Medulla oblongata (tissue), 1 donor: ENCODE measurements around the gene SALL1.
A peak's percentile ranks its signal among the peaks of the same experiment; 100 is the strongest.

Experiments used
- DNase-seq: peaks from one replicate; pipeline ENCODE4 v3.0.0-alpha.2; 2015; ENCODE audit errors: extremely low spot score

SALL1 gene

GRCh38 chr16:51141106-51141505, 10.0 kb downstream of the SALL1 start:
- no peak for DNase-seq

GRCh38 chr16:51140112-51140511, 11.0 kb downstream of the SALL1 start:
- no peak for DNase-seq

- DNase-seq = no peak
Observed at GRCh38 chr16:51139568-51139967, 11.5 kb downstream of the SALL1 start.

- no peak for DNase-seq
Observed at GRCh38 chr16:51138178-51138577, 12.9 kb downstream of the SALL1 start.

GRCh38 chr16:51137097-51137496, 14.0 kb downstream of the SALL1 start:
- peak; percentile 81 for DNase-seq

- no peak for DNase-seq
Observed at GRCh38 chr16:51134876-51135275, 16.2 kb downstream of the SALL1 start.

GRCh38 chr16:51134269-51134812, 16.7 kb downstream of the SALL1 start:
- no peak for DNase-seq

GRCh38 chr16:51133688-51134087, 17.4 kb downstream of the SALL1 start:
- DNase-seq = no peak

- DNase-seq = no peak
Observed at GRCh38 chr16:51133183-51133582, 17.9 kb downstream of the SALL1 start.

GRCh38 chr16:51132490-51133115, 18.5 kb downstream of the SALL1 start:
- no peak for DNase-seq

- DNase-seq = no peak
Observed at GRCh38 chr16:51131619-51132018, 19.5 kb downstream of the SALL1 start.

- peak; percentile 65 for DNase-seq
Observed at GRCh38 chr16:51129105-51129504, 22.0 kb downstream of the SALL1 start.

- DNase-seq = no peak
Observed at GRCh38 chr16:51125992-51126391, 25.1 kb downstream of the SALL1 start.

- DNase-seq = no peak
Observed at GRCh38 chr16:51124896-51125295, 26.2 kb downstream of the SALL1 start.

- DNase-seq = no peak
Observed at GRCh38 chr16:51121850-51122249, 29.2 kb downstream of the SALL1 start.

GRCh38 chr16:51120730-51121347, 30.2 kb downstream of the SALL1 start:
- DNase-seq = no peak

- no peak for DNase-seq
Observed at GRCh38 chr16:51119973-51120729, 30.9 kb downstream of the SALL1 start.

GRCh38 chr16:51119556-51119955, 31.5 kb downstream of the SALL1 start:
- peak; percentile 64 for DNase-seq

- DNase-seq = no peak
Observed at GRCh38 chr16:51116353-51116752, 34.7 kb downstream of the SALL1 start.

GRCh38 chr16:51114382-51114781, 36.7 kb downstream of the SALL1 start:
- no peak for DNase-seq

- no peak for DNase-seq
Observed at GRCh38 chr16:51113236-51114125, 37.6 kb downstream of the SALL1 start.

- DNase-seq = no peak
Observed at GRCh38 chr16:51112323-51112722, 38.7 kb downstream of the SALL1 start.
